PC-3 (cell line): ENCODE measurements around the gene LUZP4. TPM values are rescaled to one million over a fixed set of nuclear protein-coding genes. Genes with fewer than 3 reads are reported as not detected.

Source experiments
- ATAC-seq: fragments of 200-7000 bp; cut with Tn5 transposase; 2 replicates; pipeline ENCODE4 v1.9.1; 2020; ENCODE audit warnings: mild to moderate bottlenecking, moderate library complexity
- Bru-seq: library from RNA; stranded (reverse); fragments of 400-500 nt; gene quantifications from one replicate; lab custom pipeline; 2021; lab: Mats Ljungman, UMichigan
- BruChase-seq, 2 experiments: library from RNA; stranded (reverse); fragments of 400-500 nt; gene quantifications; one replicate each; lab custom pipeline; 2021; lab: Mats Ljungman, UMichigan
- BruUV-seq: library from RNA; stranded (reverse); fragments of 400-500 nt; replicated peaks from 2 replicates; lab custom pipeline; 2021; lab: Mats Ljungman, UMichigan
- CTCF ChIA-PET: fragments of 300-600 bp; sonication (Branson Sonifier 250); formaldehyde crosslinking; loops from one replicate; lab custom pipeline; 2022; ENCODE audit warnings: antibody characterized with exemption; lab: Charles Lee
- POLR2A ChIA-PET: fragments of 300-600 bp; sonication (Branson Sonifier 250); formaldehyde crosslinking; loops from one replicate; lab custom pipeline; 2022; ENCODE audit warnings: antibody characterized with exemption; ENCODE audit not compliant: unreplicated experiment; lab: Charles Lee
- DNase-seq: peaks from one replicate; pipeline ENCODE4 v3.0.0-alpha.2; 2015
- H2AFZ ChIP-seq: fragments of 300-600 bp; sonication (generic); 2 replicates; pipeline ENCODE4 v1.6.0; 2016; ENCODE audit warnings: antibody characterized with exemption, low read length
- H3F3A ChIP-seq: fragments of 300-600 bp; sonication (generic); one replicate; pipeline ENCODE4 v1.6.0; 2017; ENCODE audit warnings: antibody characterized with exemption, low read length, control low read depth, mild to moderate bottlenecking; ENCODE audit not compliant: unreplicated experiment
- H3K27ac ChIP-seq: fragments of 300-600 bp; sonication (generic); 2 replicates; pipeline ENCODE4 v1.5.1; 2016; ENCODE audit warnings: mild to moderate bottlenecking, low read length
- H3K27me3 ChIP-seq: fragments of 300-600 bp; sonication (generic); 2 replicates; pipeline ENCODE4 v1.6.1; 2016; ENCODE audit warnings: low read length, mixed read lengths
- H3K36me3 ChIP-seq: fragments of 300-600 bp; sonication (generic); 2 replicates; pipeline ENCODE4 v1.6.1; 2016; ENCODE audit warnings: low read depth, mixed run types, low read length, mixed read lengths
- H3K4me1 ChIP-seq: fragments of 300-600 bp; sonication (generic); 2 replicates; pipeline ENCODE4 v1.5.1; 2016; ENCODE audit warnings: low read length; ENCODE audit not compliant: insufficient read depth
- H3K4me2 ChIP-seq: fragments of 300-600 bp; sonication (generic); 2 replicates; pipeline ENCODE4 v1.6.0; 2016; ENCODE audit warnings: low read length
- H3K4me3 ChIP-seq: fragments of 300-600 bp; sonication (generic); 2 replicates; pipeline ENCODE4 v1.5.1; 2016; ENCODE audit warnings: mild to moderate bottlenecking, low read length, mixed read lengths
- H3K79me2 ChIP-seq: fragments of 300-600 bp; sonication (generic); 2 replicates; pipeline ENCODE4 v1.6.1; 2017; ENCODE audit warnings: low read length, mixed read lengths
- H3K9ac ChIP-seq: fragments of 300-600 bp; sonication (generic); 2 replicates; pipeline ENCODE4 v1.6.0; 2016; ENCODE audit warnings: mild to moderate bottlenecking, low read length
- H3K9me2 ChIP-seq: fragments of 300-600 bp; sonication (generic); replicated peaks from 2 replicates; pipeline ENCODE4 v1.6.1; 2016; ENCODE audit warnings: mixed run types, low read length, mixed read lengths
- H3K9me3 ChIP-seq: fragments of 300-600 bp; sonication (generic); 2 replicates; pipeline ENCODE4 v1.6.1; 2016; ENCODE audit warnings: low read length, mixed read lengths
- H4K20me1 ChIP-seq: fragments of 300-600 bp; sonication (generic); 2 replicates; pipeline ENCODE4 v1.6.1; 2016; ENCODE audit warnings: low read length, mixed read lengths
- EZH2 ChIP-seq: fragments of 300-600 bp; sonication (generic); IDR thresholded peaks from one replicate; pipeline ENCODE4 v1.6.1; 2017; ENCODE audit warnings: antibody characterized with exemption, mild to moderate bottlenecking, low read length; ENCODE audit not compliant: unreplicated experiment
- EZH2phosphoT487 ChIP-seq: fragments of 300-600 bp; sonication (generic); IDR thresholded peaks from 2 replicates; pipeline ENCODE4 v1.6.1; 2018; ENCODE audit warnings: mild to moderate bottlenecking, antibody characterized with exemption, low read length, borderline replicate concordance
- intact Hi-C: fragments of 100-400 bp; cut with micrococcal nuclease; formaldehyde crosslinking; loops from 2 replicates; pipeline ENCODE4 v1.9.0; 2023
- long read RNA-seq: library from polyadenylated mRNA; unstranded; transcript quantifications from one replicate; pipeline ENCODE4 v2.0.0, GENCODE V29; 2021; ENCODE audit not compliant: unreplicated experiment
- total RNA-seq: library from RNA; depleted of rRNA; stranded (reverse); fragments of >200 nt; gene quantifications from 2 replicates; pipeline ENCODE4 v1.2.3, GENCODE V29; 2014; rRNA removed
- TF ChIP-seq, protein P1 (sequence below): fragments of 300-600 bp; sonication (generic); conservative IDR thresholded peaks from 2 replicates; pipeline ENCODE4 v1.5.1; 2017; ENCODE audit warnings: antibody characterized with exemption, low read depth, mild to moderate bottlenecking, low read length

The LUZP4 gene, protein sequence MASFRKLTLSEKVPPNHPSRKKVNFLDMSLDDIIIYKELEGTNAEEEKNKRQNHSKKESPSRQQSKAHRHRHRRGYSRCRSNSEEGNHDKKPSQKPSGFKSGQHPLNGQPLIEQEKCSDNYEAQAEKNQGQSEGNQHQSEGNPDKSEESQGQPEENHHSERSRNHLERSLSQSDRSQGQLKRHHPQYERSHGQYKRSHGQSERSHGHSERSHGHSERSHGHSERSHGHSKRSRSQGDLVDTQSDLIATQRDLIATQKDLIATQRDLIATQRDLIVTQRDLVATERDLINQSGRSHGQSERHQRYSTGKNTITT
- total RNA-seq: not detected in 2 replicates
- Bru-seq, nascent RNA: not detected
- BruChase-seq, experiment 1, labeled RNA remaining after a 6-hour chase: not detected
- not detected for BruChase-seq, experiment 2, labeled RNA remaining after a 2-hour chase
- long read RNA-seq: 0 reads

DNA sequence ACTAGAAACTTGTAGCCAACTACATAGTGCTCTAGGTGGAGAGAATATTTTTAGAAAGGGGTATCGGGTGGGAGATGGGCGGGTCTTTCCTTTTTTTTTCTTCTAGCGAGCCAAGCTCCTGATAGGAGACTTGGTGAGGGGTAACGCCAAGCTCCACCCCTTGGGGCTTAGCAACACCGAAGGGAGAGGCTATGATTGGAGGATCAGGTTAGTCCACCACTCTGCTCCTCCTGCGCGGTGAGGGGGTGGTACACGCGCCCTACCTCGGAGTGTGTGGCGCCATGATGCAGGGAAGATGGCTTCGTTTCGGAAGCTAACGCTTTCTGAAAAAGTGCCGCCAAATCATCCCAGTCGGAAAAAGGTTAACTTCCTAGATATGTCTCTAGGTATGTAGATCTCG, at the start of gene LUZP4:
LUZP4 (plus strand) TSS at position 251 of the 400 bp plus-strand sequence; CDS start at position 296, 45 bp downstream.
- Histone ChIP-seq H3K4me2 (no peak within 1 kb of the TSS), H3K9me3 (no peaks in the 10 kb centered on the region), H3K36me3 (no peaks in the 10 kb centered on the region), H3K27ac (no peak within 1 kb of the TSS), H2AFZ (no peak within 1 kb of the TSS), H3K4me3 (no peak within 1 kb of the TSS), H3F3A (no peaks in the 10 kb centered on the region), H3K9ac (no peak within 1 kb of the TSS), H4K20me1 (no peaks in the 10 kb centered on the region), H3K27me3 (no peaks in the 10 kb centered on the region), H3K79me2 (no peaks in the 10 kb centered on the region), H3K4me1 (no peaks in the 10 kb centered on the region), H3K9me2 (no peaks in the 10 kb centered on the region)
- no TSS peak for BruUV-seq
- DNase-seq (no peak), ATAC-seq (no peak)
- TF ChIP-seq EZH2phosphoT487 (no peak), EZH2 (no peak)
- TF ChIP-seq, protein P1, sequence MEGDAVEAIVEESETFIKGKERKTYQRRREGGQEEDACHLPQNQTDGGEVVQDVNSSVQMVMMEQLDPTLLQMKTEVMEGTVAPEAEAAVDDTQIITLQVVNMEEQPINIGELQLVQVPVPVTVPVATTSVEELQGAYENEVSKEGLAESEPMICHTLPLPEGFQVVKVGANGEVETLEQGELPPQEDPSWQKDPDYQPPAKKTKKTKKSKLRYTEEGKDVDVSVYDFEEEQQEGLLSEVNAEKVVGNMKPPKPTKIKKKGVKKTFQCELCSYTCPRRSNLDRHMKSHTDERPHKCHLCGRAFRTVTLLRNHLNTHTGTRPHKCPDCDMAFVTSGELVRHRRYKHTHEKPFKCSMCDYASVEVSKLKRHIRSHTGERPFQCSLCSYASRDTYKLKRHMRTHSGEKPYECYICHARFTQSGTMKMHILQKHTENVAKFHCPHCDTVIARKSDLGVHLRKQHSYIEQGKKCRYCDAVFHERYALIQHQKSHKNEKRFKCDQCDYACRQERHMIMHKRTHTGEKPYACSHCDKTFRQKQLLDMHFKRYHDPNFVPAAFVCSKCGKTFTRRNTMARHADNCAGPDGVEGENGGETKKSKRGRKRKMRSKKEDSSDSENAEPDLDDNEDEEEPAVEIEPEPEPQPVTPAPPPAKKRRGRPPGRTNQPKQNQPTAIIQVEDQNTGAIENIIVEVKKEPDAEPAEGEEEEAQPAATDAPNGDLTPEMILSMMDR: no peak
- intact Hi-C loops: no loop called here
- ChIA-PET CTCF (no interaction called here), POLR2A (no interaction called here)

DNA sequence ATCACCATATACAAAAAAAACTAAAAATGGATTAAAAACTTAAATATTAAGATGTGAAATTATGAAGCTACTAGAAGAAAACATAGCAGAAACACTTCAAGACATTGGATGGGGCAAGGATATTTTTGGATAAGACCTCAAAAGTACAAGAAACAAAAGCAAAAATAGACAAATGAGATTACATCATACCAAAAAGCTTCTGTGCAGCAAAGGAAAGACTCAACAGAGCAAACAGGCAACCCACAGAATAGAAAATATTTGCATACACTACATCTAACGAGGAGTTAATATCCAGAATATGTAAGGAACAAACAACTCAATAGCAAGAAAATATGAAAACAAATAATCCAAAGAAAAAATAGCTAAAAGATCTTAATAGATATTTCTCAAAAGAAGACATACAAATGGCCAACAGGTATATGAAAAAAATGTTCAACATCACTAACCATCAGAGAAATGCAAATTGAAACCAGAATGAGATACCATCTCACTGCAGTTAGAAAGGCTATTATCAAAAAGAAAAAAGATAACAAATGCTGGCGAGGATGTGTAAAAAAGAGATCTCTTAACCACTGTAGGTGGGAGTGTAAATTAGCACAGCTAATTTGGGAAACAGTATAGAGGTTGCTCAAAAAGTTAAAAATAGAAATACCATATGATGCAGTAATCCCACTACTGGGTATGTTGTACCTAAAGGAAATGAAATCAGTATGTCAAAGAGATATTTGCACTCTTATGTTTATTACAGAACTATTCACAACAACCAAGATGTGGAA, 37.9 kb upstream of the LUZP4 start:
- Histone ChIP-seq H3K9me2 (no peaks in the 10 kb centered on the region), H3K27me3 (no peaks in the 10 kb centered on the region), H2AFZ (no peak overlapping the region), H3K9me3 (no peaks in the 10 kb centered on the region), H3K4me3 (no peak overlapping the region), H3K36me3 (no peaks in the 10 kb centered on the region), H3K27ac (no peak overlapping the region), H3F3A (no peaks in the 10 kb centered on the region), H3K4me1 (no peaks in the 10 kb centered on the region), H3K79me2 (no peaks in the 10 kb centered on the region), H4K20me1 (no peaks in the 10 kb centered on the region), H3K4me2 (no peak overlapping the region), H3K9ac (no peak overlapping the region)
- no peak for TF ChIP-seq EZH2phosphoT487
- TF ChIP-seq EZH2: no peak
- TF ChIP-seq, protein P1: no peak
- BruUV-seq: no TSS peak
- intact Hi-C loops: no loop called here
- POLR2A ChIA-PET: no interaction called here
- CTCF ChIA-PET: no interaction called here
- DNase-seq: no peak
- no peak for ATAC-seq
